ENCODE measurements around the gene SPAG5. TPM values are rescaled to one million over a fixed set of nuclear protein-coding genes. Genes with fewer than 3 reads are reported as not detected.

Gene SPAG5
- total and polyA plus RNA-seq, 2 experiments from 2014 or later: 99.6 to 104 TPM

- peaks cover 4% of the 10 kb centered on the region; the same call in 1 of the 2 replicates for H3K27me3 ChIP-seq (ENCODE audit: insufficient read depth)
- H3K27ac Mint-ChIP-seq: no peak overlapping the region
- H3K27ac ChIP-seq (ENCODE audit: low read depth): no peak overlapping the region
- no peak overlapping the region for H2AFZ ChIP-seq
- no peak overlapping the region for H3K4me3 Mint-ChIP-seq
- peaks cover 9% of the 10 kb centered on the region for H4K20me1 ChIP-seq (replicated peaks; ENCODE audit: insufficient read depth)
- H3F3A ChIP-seq (replicated peaks; ENCODE audit: low read depth): peaks cover 4% of the 10 kb centered on the region; the same call in 1 of the 2 replicates
- H3K4me1 Mint-ChIP-seq: peaks cover 20% of the 10 kb centered on the region
- H3K4me3 ChIP-seq: no peak overlapping the region
- ATAC-seq (no peak), DNase-seq (ENCODE audit: low spot score) (no peak)
- H3K36me3 Mint-ChIP-seq (ENCODE audit: low read depth): peaks cover 18% of the 10 kb centered on the region; the same call in 2 of the 3 replicates
- H3K79me2 ChIP-seq (replicated peaks; ENCODE audit: insufficient read depth): peaks cover 45% of the 10 kb centered on the region
- no peak overlapping the region for H3K4me2 ChIP-seq
- peaks cover 18% of the 10 kb centered on the region for H3K4me1 ChIP-seq (ENCODE audit: insufficient read depth)
- no peaks in the 10 kb centered on the region for H3K9me3 Mint-ChIP-seq
- H3K9me2 ChIP-seq (ENCODE audit: insufficient read depth): no peaks in the 10 kb centered on the region
- TF ChIP-seq CTCF (conservative IDR thresholded peaks at IDR 0.05; ENCODE audit: low read depth in 2 of 2): no peak
- TF ChIP-seq, protein P1, sequence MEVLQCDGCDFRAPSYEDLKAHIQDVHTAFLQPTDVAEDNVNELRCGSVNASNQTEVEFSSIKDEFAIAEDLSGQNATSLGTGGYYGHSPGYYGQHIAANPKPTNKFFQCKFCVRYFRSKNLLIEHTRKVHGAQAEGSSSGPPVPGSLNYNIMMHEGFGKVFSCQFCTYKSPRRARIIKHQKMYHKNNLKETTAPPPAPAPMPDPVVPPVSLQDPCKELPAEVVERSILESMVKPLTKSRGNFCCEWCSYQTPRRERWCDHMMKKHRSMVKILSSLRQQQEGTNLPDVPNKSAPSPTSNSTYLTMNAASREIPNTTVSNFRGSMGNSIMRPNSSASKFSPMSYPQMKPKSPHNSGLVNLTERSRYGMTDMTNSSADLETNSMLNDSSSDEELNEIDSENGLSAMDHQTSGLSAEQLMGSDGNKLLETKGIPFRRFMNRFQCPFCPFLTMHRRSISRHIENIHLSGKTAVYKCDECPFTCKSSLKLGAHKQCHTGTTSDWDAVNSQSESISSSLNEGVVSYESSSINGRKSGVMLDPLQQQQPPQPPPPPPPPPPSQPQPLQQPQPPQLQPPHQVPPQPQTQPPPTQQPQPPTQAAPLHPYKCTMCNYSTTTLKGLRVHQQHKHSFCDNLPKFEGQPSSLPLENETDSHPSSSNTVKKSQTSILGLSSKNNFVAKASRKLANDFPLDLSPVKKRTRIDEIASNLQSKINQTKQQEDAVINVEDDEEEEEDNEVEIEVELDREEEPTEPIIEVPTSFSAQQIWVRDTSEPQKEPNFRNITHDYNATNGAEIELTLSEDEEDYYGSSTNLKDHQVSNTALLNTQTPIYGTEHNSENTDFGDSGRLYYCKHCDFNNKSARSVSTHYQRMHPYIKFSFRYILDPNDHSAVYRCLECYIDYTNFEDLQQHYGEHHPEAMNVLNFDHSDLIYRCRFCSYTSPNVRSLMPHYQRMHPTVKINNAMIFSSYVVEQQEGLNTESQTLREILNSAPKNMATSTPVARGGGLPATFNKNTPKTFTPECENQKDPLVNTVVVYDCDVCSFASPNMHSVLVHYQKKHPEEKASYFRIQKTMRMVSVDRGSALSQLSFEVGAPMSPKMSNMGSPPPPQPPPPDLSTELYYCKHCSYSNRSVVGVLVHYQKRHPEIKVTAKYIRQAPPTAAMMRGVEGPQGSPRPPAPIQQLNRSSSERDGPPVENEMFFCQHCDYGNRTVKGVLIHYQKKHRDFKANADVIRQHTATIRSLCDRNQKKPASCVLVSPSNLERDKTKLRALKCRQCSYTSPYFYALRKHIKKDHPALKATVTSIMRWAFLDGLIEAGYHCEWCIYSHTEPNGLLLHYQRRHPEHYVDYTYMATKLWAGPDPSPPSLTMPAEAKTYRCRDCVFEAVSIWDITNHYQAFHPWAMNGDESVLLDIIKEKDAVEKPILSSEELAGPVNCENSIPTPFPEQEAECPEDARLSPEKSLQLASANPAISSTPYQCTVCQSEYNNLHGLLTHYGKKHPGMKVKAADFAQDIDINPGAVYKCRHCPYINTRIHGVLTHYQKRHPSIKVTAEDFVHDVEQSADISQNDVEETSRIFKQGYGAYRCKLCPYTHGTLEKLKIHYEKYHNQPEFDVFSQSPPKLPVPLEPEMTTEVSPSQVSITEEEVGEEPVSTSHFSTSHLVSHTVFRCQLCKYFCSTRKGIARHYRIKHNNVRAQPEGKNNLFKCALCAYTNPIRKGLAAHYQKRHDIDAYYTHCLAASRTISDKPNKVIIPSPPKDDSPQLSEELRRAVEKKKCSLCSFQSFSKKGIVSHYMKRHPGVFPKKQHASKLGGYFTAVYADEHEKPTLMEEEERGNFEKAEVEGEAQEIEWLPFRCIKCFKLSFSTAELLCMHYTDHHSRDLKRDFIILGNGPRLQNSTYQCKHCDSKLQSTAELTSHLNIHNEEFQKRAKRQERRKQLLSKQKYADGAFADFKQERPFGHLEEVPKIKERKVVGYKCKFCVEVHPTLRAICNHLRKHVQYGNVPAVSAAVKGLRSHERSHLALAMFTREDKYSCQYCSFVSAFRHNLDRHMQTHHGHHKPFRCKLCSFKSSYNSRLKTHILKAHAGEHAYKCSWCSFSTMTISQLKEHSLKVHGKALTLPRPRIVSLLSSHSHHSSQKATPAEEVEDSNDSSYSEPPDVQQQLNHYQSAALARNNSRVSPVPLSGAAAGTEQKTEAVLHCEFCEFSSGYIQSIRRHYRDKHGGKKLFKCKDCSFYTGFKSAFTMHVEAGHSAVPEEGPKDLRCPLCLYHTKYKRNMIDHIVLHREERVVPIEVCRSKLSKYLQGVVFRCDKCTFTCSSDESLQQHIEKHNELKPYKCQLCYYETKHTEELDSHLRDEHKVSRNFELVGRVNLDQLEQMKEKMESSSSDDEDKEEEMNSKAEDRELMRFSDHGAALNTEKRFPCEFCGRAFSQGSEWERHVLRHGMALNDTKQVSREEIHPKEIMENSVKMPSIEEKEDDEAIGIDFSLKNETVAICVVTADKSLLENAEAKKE (CRISPR knock-in tag; IDR thresholded peaks at IDR 0.05): no peak
- no peak for TF ChIP-seq JUNB (IDR thresholded peaks at IDR 0.05; ENCODE audit: unreplicated experiment)
- TF ChIP-seq EZH2 (IDR thresholded peaks at IDR 0.05; ENCODE audit: low read depth, unreplicated experiment): no peak
- no peak for TF ChIP-seq ZNF114 (CRISPR knock-in tag; IDR thresholded peaks at IDR 0.05)
- TF ChIP-seq ZNF331 (CRISPR knock-in tag; IDR thresholded peaks at IDR 0.05; ENCODE audit: low read depth): no peak
- TF ChIP-seq EZH2phosphoT487 (IDR thresholded peaks at IDR 0.05; ENCODE audit: unreplicated experiment): no peak
- no peak for TF ChIP-seq NANOG (IDR thresholded peaks at IDR 0.05; ENCODE audit: borderline replicate concordance)
- TF ChIP-seq, protein P2, sequence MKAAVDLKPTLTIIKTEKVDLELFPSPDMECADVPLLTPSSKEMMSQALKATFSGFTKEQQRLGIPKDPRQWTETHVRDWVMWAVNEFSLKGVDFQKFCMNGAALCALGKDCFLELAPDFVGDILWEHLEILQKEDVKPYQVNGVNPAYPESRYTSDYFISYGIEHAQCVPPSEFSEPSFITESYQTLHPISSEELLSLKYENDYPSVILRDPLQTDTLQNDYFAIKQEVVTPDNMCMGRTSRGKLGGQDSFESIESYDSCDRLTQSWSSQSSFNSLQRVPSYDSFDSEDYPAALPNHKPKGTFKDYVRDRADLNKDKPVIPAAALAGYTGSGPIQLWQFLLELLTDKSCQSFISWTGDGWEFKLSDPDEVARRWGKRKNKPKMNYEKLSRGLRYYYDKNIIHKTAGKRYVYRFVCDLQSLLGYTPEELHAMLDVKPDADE (IDR thresholded peaks at IDR 0.05): no peak
- no peak for TF ChIP-seq POLR2AphosphoS5 (IDR thresholded peaks at IDR 0.05; ENCODE audit: low read depth)
- TF ChIP-seq, protein P3, sequence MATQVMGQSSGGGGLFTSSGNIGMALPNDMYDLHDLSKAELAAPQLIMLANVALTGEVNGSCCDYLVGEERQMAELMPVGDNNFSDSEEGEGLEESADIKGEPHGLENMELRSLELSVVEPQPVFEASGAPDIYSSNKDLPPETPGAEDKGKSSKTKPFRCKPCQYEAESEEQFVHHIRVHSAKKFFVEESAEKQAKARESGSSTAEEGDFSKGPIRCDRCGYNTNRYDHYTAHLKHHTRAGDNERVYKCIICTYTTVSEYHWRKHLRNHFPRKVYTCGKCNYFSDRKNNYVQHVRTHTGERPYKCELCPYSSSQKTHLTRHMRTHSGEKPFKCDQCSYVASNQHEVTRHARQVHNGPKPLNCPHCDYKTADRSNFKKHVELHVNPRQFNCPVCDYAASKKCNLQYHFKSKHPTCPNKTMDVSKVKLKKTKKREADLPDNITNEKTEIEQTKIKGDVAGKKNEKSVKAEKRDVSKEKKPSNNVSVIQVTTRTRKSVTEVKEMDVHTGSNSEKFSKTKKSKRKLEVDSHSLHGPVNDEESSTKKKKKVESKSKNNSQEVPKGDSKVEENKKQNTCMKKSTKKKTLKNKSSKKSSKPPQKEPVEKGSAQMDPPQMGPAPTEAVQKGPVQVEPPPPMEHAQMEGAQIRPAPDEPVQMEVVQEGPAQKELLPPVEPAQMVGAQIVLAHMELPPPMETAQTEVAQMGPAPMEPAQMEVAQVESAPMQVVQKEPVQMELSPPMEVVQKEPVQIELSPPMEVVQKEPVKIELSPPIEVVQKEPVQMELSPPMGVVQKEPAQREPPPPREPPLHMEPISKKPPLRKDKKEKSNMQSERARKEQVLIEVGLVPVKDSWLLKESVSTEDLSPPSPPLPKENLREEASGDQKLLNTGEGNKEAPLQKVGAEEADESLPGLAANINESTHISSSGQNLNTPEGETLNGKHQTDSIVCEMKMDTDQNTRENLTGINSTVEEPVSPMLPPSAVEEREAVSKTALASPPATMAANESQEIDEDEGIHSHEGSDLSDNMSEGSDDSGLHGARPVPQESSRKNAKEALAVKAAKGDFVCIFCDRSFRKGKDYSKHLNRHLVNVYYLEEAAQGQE (IDR thresholded peaks at IDR 0.05; ENCODE audit: unreplicated experiment): no peak
- TF ChIP-seq STAT1 (IDR thresholded peaks at IDR 0.05; ENCODE audit: unreplicated experiment): no peak
- TF ChIP-seq CREB1 (CRISPR knock-in tag; IDR thresholded peaks at IDR 0.05; ENCODE audit: low read depth): no peak
- no peaks in the 10 kb centered on the region; the same call in 1 of the 2 replicates for H3K36me3 ChIP-seq (ENCODE audit: insufficient read depth)
- H3K27me3 Mint-ChIP-seq (ENCODE audit: insufficient read depth, low read depth, poor library complexity): peaks cover 10% of the 10 kb centered on the region
These were observed 31.2 kb downstream of the SPAG5 start for GRCh38 chr17:28567604-28568003.

All from GM23338 (cell line).